Hematopoietic multipotent progenitor cell treated with erythropoietin and hydrocortisone succinate and interleukin-3 and kit ligand, for 17 days (in vitro differentiated cells): ENCODE measurements around the gene TSPEAR.
"Not testable (repeated sequence)": the region's sequence is repeated elsewhere in the genome, so short reads cannot be mapped to it uniquely, and the experiment has no call there.

ENCODE experiments used
- DNase-seq: peaks from one replicate; pipeline ENCODE4 v3.0.0-alpha.2; 2015; ENCODE audit warnings: low spot score

TSPEAR gene

DNA sequence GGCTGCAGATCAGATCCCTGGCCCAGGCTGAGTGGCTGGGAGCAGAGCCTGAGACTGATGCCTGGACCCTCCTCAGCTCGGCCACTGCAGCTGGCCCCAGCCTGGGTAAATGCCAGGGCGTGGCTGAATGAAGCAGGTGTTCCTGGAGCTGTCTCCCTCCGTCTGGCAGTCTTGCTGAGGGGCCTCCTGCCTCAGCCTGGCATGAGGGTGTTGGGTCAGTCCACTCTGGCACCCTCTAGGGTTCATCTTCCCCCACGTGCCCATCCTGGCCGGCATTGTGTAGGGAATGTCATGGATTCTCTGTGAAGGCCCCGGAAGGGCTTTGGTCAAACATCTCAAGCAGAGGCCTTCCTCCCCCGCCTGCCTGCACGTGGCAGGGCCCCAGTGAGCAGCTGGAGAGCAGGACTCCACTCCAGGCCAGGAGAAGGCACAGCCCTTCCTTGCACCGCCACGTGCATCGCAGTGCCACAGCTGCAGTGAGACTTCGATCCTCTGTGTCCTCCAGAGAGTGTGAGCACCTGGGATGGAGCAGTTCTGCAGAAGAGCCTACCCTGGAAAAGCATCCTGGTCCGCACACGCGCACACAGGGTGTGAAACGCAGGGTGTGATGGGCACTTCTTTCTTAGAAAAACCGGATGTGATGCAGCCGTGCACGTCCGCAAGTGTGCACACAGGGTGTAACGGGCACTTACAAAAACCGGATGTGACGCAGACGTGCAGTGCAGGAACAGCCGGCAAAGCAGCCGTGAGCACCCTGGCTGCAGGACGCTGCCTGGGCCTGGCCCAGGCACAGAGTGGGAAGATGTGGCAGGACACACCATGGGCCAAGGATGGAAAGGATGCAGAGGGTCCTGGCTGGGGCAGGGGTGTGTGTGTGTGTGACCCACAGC lies 142.5 kb downstream of the TSPEAR start:
- DNase-seq: no peak

DNA sequence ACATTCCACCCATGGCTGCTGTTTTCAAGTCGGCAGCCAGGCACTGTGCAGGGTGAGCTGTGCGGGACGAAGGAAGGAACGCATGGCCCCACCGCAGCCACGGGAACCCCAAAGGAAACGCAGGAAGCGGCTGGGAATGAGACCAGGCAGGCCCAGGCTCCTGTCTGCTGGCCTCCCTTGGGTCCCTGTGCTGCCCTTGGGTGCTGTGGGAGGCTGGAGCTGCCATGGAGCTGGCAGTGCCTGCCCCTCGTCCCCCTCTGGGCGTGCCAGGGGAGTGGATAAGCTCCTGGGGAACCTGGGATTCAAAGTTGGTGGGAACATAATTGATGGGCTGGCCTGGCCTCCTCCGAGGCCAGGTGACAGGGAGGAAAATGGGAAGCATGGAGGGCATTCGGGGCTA lies 143.1 kb downstream of the TSPEAR start:
- DNase-seq: no peak

DNA sequence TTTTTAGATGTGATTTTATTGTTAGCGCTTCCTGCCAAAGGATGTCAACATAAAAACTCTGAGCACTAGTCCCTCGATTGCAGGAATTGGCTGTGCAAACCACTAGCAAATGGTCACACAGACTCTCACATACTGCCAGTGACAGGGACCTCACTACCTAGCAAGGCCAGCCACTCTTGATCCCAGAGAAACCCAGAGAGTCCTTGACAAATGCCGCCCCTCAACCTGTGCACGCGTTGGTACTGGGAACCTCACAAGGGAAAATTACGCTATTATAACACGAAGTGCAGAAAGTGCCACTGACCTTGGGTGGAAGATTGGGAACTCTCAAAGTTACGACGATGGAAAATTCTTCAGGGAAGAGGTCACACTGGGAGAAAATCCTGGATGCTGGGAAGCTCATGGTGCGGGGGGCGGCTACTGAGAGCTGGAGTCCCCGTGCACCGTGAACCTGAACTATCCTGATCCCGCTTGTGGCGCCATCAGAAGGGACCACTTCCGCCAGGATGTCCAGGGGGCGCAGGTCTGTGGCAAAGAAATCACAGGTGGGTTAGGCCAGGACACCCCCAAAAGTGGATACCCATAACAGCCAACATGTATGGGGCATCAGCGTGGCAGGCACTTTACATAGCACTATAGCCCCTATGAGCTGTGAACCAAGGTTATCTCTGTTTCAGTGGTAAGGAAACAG lies 143.7 kb downstream of the TSPEAR start:
- DNase-seq: no peak

DNA sequence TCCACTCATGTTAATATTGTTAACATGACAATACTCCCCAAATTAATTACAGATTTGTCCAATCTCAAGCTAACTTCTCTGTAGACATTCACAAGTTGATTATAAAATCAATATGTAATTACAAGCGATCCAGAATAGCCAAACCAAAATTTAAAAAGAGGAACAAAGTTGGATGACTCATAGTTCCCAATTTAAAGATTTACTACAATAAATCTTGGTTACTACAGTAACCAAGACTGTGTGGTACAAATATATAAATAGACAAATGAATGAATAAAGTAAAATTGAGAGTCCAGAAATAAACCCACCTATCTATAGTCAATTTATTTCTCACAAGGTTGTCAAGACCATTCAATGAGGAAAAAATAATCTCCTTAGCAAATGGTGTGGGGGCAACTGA lies 145.0 kb downstream of the TSPEAR start:
- DNase-seq: no peak

DNA sequence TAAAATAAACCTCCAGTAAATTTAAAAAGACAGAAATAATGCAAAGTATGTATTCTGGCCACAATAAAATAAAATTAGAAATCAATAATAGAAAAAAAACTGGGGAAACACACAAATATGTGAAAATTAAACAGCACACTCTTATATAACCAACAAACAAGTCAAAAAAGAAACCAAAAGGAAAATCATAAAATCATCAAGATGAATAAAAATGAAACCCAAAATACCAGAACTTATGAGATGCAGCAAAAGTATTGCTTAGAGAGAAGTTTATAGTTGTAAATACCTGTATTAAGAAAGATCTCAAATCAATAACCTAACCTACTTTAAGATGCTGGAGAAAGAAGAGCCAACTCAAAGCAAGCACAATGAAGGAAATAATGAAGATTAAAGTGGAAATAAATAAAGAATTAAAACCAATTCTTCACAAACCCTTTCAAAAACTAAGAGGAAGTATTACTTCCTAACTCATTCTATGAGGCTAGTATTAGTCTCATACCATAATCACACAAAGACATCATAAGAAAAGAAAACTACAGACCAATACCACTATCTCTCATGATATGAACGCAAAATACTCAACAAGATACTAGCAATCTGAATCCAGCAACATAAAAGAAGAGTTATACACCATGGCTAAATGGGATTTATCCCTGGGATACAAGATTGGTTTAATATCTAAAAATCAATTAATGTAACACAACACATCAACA lies 146.3 kb downstream of the TSPEAR start:
- no peak for DNase-seq

DNA sequence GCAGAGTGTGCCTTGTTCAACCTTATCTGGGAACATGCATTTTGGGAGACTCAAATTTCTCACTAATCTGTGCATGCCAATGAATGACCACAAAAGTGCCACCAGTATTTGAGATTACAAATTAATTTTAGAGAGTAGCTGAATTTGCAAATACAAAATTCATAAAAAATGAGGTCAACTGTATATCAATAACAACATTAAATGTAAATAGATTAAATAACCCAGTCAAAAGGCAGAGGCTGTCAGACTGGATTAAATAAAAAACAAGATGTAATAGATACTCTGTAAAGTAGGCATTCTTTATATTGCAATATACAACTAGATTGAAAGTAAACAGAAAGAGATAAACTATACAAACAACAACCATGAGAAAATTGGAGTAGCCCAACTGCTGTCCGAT lies 147.3 kb downstream of the TSPEAR start:
- DNase-seq: no peak

DNA sequence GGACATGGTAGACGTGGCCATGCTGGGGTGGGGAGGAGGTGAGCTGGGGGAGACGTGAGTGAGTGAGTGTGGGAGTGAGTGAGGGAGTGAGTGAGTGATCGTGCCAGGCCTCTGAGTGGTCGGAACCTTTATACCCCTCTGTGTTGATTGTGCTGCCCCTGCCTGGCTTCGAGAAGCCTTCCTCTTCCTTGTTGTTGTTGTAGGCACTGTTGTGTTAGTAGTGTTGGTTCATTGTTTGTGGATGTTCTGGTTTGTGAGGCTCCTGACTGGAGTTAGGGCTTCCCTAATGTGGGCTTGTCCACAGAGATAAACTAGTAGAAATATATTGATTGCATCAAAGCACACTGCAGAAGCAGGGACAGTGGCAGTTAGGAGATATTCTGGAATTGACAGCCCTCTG lies 152.7 kb downstream of the TSPEAR start, which contains the start of gene KRTAP10-3:
Gene KRTAP10-3 (minus strand): TSS at position 101 of the 400 bp plus-strand sequence. CDS start 80 bp downstream, at position 21.
- no peak for DNase-seq

DNA sequence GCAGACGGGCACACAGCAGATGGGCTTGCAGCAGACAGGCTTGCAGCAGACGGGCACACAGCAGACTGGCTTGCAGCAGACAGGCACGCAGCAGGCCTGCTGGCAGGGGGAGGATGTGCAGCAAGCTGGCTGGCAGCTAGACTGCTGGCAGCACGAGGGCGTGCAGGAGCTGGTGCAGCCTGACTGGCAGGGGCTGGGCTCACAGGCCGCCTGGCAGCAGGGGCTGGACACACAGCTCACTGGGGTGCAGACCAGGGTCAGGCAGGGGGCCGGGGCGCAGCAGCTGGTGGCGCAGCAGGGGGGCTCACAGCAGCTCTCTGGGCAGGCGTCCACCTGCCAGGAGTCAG lies 153.1 kb downstream of the TSPEAR start:
- not testable (repeated sequence) for DNase-seq

DNA sequence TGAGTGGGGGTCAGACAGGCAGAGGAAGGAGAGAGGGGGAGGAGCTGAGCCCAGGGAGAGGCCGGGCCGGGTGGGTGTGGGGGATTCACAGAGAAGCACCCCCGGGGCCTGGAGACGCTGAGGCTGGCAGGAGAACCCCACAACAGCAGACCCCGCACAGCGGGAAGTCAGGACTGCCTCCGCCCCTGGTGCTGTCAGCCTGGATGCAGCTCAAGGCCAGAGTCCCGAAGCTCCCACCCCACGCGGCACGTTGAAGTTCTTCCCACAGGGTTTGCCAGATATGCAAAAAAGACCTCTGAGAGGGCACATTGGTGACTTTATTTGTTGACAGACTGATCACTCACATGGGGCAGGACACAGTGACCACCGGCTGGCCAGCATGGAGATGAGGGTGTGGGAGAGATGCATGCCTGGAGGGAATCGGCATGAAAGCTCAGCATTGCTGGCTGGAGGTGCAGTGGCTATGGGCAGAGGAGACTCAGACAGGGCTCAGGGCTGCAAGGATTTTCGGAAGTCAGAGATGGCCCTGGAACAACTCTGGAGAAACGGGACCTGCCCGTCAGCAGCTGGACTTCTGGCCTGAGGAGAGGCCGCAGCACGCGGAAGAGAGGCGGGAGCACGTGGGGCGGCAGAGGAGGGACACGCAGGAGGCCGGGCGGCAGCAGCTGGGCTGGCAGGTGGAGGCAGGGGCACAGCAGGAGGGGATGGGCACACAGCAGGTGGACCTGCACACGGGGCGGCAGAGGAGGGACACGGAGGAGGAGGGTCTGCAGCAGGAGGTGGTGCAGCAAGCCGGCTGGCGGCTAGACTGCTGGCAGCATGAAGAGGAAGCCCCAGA lies 153.7 kb downstream of the TSPEAR start:
- no peak for DNase-seq

DNA sequence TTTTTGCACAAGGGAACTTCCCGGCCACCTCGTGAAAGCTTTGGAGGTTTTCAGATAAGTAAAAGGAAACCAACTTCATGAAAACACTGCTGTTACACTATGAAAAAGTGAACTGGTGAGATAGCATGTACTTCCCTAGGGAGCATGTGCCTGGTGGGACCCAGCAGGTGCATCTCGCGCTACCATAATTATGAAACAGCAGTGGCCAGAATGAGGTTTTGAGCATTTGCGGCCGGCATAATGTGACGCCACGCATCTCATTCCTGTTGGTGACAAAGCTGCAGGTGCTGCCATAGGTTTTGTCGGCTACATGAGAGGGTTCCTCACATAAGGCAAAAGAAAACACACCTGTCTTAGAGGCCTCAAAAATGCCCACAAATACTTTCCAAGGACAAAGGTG lies 154.5 kb downstream of the TSPEAR start:
- no peak for DNase-seq

DNA sequence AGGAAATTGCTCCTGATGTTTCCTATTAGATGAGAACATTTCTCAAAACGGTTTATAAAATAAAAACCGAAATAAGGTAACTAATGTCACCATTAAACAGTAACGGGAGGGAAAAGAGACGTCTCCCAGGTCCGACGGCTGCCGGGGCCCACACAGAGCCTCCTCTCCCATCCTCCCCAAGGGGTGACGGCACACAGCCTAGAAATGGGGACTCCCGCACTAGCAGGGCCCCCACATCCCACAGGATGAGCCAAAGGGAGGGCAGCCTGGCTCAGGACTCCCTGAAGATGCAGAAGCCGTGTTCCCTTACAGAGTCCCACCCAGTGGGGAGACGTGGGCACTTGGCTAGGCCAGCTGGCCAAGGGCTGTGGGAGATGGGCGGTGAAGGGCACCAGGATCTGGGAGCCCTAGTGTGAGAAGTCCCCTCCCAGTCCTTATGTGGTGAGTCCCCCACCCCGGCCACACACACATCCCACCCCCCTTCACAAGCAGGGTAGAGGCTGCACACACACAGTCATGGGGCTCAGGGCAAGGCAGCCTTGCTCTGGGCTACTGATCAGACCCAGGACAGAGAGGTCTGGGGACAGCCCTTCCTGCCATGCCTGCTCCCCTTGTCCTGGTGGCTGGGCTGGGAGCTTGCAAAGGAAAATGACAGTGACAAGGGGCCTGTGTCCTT lies 156.0 kb downstream of the TSPEAR start:
- no peak for DNase-seq

DNA sequence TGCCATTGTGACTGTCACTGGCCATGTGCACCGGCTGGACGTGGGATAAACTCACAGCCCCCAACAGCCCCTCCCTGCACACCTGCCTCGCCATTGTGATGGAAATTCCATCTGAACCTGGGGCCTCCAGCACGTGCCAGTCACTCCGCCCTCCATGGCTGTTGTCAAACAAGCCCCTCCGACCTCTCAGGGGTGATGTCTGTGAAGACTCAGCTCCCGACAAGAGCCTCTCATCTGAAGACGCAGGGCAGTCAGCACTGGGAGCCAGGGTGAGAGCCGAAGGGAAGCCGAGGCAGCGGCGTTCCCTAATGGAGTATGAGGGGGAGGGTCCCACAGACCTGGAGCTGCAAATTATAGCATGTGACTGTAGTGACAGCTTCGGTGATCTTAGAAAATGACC lies 158.7 kb downstream of the TSPEAR start:
- no peak for DNase-seq

DNA sequence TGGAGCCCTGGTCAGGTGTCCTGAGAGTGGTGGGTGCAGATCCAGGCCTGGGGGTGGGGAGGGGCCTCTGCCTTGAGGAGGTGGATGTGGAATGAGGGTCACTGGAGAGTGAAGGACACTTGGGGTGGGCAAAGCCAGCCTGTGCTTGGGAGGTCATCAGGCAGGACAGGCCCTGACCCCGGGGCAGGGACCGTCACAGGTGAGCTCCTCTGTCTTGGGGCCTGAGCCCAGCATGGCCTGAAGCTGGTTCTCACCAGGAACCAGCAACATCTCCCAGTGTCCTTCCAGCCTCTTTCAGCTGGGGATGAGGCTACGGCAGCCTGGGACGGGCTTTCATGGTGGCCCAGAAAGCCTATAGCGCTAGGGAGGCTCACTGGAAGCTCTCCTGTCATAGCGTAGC lies 159.2 kb downstream of the TSPEAR start:
- no peak for DNase-seq

DNA sequence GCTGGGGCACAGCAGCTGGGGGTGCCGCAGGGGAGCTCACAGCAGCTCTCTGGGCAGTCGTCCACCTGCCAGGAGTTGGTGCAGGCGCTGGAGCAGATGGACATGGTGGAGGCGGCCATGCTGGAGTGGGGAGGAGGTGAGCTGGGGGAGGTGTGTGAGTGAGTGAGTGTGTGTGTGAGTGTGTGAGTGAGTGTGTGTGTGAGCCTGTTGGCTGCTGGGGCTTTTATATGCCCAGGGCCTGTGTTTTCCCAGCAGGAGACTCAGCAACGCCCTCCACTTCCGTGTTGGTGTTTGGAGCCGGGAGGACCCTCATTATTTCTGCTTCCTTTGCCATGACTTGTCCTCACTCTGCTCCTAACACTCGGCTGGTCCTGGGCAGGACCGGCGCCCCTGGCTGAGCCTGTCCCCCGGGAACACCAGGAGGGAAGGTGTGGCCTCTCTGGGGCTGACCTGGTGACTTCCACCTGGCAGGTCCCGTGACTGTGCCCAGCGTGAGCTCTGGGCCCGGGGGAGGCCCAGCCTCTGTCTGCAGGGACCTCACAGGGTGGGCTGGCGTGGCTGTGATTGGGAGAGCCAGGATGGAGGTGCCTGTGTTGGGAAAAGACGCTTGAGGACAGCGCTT lies 159.9 kb downstream of the TSPEAR start, which contains the start of gene KRTAP10-2:
Gene KRTAP10-2 (minus strand): TSS at position 166 of the 622 bp plus-strand sequence. CDS start 47 bp downstream, at position 119.
- DNase-seq: no peak

DNA sequence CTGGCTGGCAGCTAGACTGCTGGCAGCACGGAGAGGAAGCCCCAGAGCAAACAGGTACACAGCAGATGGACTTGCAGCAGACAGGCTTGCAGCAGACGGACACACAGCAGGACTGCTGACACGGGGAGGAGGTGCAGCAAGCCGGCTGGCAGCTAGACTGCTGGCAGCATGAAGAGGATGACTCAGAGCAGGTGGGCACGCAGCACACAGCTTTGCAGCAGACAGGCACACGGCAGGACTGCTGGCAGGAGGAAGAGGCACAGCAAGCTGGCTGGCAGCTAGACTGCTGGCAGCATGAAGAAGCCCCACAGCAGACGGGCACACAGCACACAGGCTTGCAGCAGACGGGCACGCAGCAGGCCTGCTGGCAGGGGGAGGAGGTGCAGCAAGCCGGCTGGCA lies 160.6 kb downstream of the TSPEAR start:
- no peak for DNase-seq

DNA sequence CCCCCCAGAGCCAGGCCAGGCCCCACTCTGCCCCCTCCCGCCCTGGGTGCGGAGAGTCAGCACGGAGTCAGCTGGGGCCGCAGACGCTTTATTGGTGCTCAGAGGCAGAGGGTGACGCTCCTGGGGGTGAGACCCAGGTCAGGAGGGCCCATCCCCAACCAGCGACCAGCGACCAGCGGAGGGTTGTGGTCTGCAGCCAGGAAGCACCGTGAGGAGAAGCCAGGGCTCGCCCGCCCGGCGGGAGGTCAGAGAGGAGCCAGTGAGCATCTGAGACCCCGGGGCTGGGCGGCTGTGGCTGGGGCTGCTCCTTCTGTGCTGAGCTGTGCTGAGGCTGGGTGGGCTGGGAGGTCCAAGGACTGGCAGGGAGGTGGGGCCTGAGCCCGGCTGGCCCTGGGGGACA lies 161.1 kb downstream of the TSPEAR start:
- DNase-seq: not testable (repeated sequence)

DNA sequence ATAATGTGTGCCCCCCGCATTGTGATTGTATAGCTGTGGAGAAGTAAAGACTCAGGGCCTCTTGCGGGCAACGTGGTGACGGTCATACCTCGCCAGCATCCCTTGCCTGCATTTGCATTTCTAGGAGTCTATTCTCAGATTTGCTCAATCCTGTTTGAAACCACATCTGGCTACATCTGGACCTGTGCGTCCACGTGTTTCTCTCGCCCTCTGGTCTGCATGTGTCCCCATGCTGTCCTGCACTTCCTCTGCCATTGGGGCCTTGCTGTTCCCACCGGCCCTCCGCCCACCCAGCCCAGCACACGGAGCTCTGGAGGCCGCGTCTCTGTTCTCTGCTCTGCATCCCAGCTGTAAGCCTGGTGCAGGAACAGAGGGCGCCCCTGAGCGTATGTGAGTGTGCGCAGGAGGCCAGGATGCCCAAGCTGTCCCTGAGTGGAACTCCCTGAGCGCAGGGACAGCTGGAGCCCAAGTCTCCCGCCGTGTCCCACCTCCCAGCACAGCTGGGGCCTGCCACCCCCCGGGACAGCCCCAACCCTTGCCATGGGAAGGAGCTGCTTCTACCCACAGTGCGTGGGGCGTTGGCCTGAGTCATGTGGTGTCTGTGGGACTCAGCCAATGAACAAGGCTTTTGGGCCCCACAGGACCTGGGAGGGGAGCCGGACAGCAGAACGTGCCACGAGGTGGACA lies 161.7 kb downstream of the TSPEAR start:
- DNase-seq: no peak

DNA sequence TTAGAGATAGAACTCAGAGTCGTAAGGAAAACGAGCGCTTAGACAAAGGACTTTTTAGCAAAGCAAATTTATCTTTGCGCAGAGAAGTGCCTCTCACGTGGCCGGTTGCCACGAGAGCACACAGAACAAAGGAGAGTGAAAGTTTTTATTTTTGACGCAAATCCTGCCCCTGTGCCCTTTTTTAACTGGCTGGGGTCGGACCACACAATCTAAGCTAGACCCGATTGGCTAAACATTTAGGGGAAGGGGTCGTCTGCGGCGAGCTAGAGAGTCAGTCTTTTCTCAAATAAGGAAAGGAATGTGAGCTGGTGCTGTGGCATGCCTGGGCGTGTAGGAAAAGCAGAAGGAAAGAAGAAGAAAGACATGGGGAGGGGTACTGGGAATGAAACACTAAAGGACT lies 162.4 kb downstream of the TSPEAR start:
- DNase-seq: no peak

DNA sequence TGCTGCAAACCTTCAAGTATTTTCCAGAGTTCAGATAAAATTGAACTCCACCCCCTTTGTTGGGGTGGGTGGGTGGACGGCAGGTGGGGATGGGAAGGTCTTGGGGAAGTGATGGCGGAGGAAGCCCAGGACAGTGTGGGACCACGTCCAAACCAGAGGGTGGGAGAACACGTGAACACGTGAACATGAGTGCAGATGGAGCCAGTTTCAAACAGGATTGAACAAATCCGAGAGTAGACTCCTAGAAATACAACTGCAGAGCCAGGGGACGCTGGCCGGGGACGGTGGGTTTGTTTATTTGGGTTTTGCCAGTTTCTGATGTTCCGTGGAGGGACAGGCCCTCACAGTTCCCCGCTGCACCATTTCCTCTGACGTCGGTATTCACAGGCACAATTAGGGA lies 163.0 kb downstream of the TSPEAR start:
- no peak for DNase-seq
